GM10266 (cell line): Measurements from ENCODE around the gene EPB41L2.

Source experiments
- DNase-seq: peaks from one replicate; pipeline ENCODE4 v3.0.0; 2012; ENCODE audit errors: extremely low spot score
- CTCF ChIP-seq: IDR thresholded peaks from 2 replicates; pipeline ENCODE4 v1.5.1; 2012; ENCODE audit warnings: mild to moderate bottlenecking, low read depth; ENCODE audit not compliant: control insufficient read depth, insufficient read depth; ENCODE audit errors: missing control alignments

EPB41L2 gene

GRCh38 chr6:130831607-130832006 lies 231.4 kb downstream of the EPB41L2 start:
- TF ChIP-seq CTCF: no peak
- no peak for DNase-seq

- no peak for TF ChIP-seq CTCF
- DNase-seq: no peak
Measured at GRCh38 chr6:130829333-130829910, 233.6 kb downstream of the EPB41L2 start.

GRCh38 chr6:130827247-130828149 lies 235.5 kb downstream of the EPB41L2 start, which contains the start of gene SMLR1:
SMLR1 (plus strand) TSS chr6:130827406; CDS start chr6:130827414, 8 bp downstream.
- TF ChIP-seq CTCF: no peak
- no peak for DNase-seq

GRCh38 chr6:130826442-130827246 lies 236.4 kb downstream of the EPB41L2 start:
- DNase-seq: no peak

GRCh38 chr6:130825772-130826441 lies 237.1 kb downstream of the EPB41L2 start:
- TF ChIP-seq CTCF: no peak
- no peak for DNase-seq

More at GRCh38 chr6:130826442-130827246, 236.4 kb downstream of the EPB41L2 start:
- no peak for TF ChIP-seq CTCF

- DNase-seq: no peak
- no peak for TF ChIP-seq CTCF
Measured at GRCh38 chr6:130824978-130825694, 237.9 kb downstream of the EPB41L2 start.
